Left lung (tissue), 10 donors: ENCODE results near the gene TNK1. TPM values are rescaled to one million over a fixed set of nuclear protein-coding genes. Genes with fewer than 3 reads are reported as not detected.

ENCODE experiments used
- ATAC-seq: fragments of 200-7000 bp; cut with Tn5 transposase; one replicate; pipeline ENCODE4 v1.9.1; 2020; ENCODE audit warnings: moderate library complexity
- DNase-seq, 4 donors: peaks; one replicate each; pipeline ENCODE4 v3.0.0-alpha.2; 2013 to 2020
- H3K27ac ChIP-seq, 2 donors: fragments of 200-600 bp; sonication (generic) in 1 of 2; one replicate each; pipeline versions ENCODE4 v1.5.0 to v1.8.0; 2020 to 2021
- H3K27me3 ChIP-seq, 2 donors: fragments of 200-600 bp; sonication (generic) in 1 of 2; one replicate each; pipeline versions ENCODE4 v1.5.0 to v1.8.0; 2020 to 2021
- H3K36me3 ChIP-seq, 2 donors: fragments of 200-600 bp; sonication (generic) in 1 of 2; one replicate each; pipeline versions ENCODE4 v1.5.0 to v1.8.0; 2020 to 2021
- H3K4me1 ChIP-seq, 2 donors: fragments of 200-600 bp; one replicate each; pipeline ENCODE4 v1.8.0; 2021
- H3K4me3 ChIP-seq, 2 donors: fragments of 200-600 bp; sonication (generic) in 1 of 2; one replicate each; pipeline versions ENCODE4 v1.5.0 to v1.8.0; 2020 to 2021; ENCODE audit warnings: mild to moderate bottlenecking in 1 of 2
- H3K9me3 ChIP-seq, 2 donors: fragments of 200-600 bp; sonication (generic) in 1 of 2; one replicate each; pipeline versions ENCODE4 v1.5.0 to v1.8.0; 2020 to 2021
- CTCF ChIP-seq, 2 donors: fragments of 200-600 bp; sonication (generic) in 1 of 2; IDR thresholded peaks; one replicate each; pipeline versions ENCODE4 v1.5.0 to v1.8.0; 2021; ENCODE audit warnings: antibody characterized with exemption in 2 of 2
- intact Hi-C, 2 donors: fragments of 100-400 bp; cut with DNase I; formaldehyde crosslinking; loops; one replicate each; pipeline versions ENCODE4 v1.11.2 to v1.14.2; 2022
- polyA plus RNA-seq, 6 donors: library from polyadenylated mRNA; unstranded; fragments of 120-200 nt; gene quantifications; one replicate each; pipeline ENCODE4 v1.2.1, GENCODE V29; 2013; ENCODE audit not compliant: insufficient read length in 6 of 6
- total RNA-seq, 2 donors: library from RNA; stranded (reverse); fragmentation: NEBNext Ultra II Directional; extraction: Animal tissue kit (Norgen Biotek cat#: 25700); gene quantifications; one replicate each; pipeline ENCODE4 v1.2.1, GENCODE V29; 2021
- donor health status: DM: no; HTN: yes; CAD: no.
- donor health status: DM: no; HTN: no; CAD: no.

TNK1 gene
- total and polyA plus RNA-seq, 8 donors = 5.3 to 8.7 (median 6.3) TPM

GRCh38 chr17:7383371-7383741, 2.5 kb downstream of the TNK1 start:
- TF ChIP-seq CTCF (IDR thresholded peaks at IDR 0.05) = no peak
- intact Hi-C loops = no loop called here
- peaks cover 7 to 36% of the 10 kb centered on the region in 2 donors for H3K4me1 ChIP-seq
- no peaks in the 10 kb centered on the region for H3K9me3 ChIP-seq
- H3K27ac ChIP-seq = no peak overlapping the region
- H3K27me3 ChIP-seq = peaks cover 3 to 55% of the 10 kb centered on the region in 2 donors
- H3K36me3 ChIP-seq = peaks cover 0 to 18% of the 10 kb centered on the region in 2 donors
- DNase-seq (no peak), ATAC-seq (no peak)
- no peak overlapping the region for H3K4me3 ChIP-seq

GRCh38 chr17:7383742-7384488, 3.0 kb downstream of the TNK1 start:
- no peak for TF ChIP-seq CTCF (IDR thresholded peaks at IDR 0.05)
- ATAC-seq (peak; percentile 34), DNase-seq (peak in 3 of 4 donors; percentile 42 to 86 (median 69))
- H3K4me1 ChIP-seq = peaks cover 7 to 36% of the 10 kb centered on the region in 2 donors
- H3K36me3 ChIP-seq = peaks cover 0 to 23% of the 10 kb centered on the region in 2 donors
- H3K4me3 ChIP-seq = peak overlapping the region; percentile 22 to 36
- peak overlapping the region in 1 of 2 donors; percentile 41 for H3K27ac ChIP-seq
- H3K27me3 ChIP-seq = peaks cover 3 to 55% of the 10 kb centered on the region in 2 donors
- H3K9me3 ChIP-seq = no peaks in the 10 kb centered on the region
- intact Hi-C loops = no loop called here

DNA sequence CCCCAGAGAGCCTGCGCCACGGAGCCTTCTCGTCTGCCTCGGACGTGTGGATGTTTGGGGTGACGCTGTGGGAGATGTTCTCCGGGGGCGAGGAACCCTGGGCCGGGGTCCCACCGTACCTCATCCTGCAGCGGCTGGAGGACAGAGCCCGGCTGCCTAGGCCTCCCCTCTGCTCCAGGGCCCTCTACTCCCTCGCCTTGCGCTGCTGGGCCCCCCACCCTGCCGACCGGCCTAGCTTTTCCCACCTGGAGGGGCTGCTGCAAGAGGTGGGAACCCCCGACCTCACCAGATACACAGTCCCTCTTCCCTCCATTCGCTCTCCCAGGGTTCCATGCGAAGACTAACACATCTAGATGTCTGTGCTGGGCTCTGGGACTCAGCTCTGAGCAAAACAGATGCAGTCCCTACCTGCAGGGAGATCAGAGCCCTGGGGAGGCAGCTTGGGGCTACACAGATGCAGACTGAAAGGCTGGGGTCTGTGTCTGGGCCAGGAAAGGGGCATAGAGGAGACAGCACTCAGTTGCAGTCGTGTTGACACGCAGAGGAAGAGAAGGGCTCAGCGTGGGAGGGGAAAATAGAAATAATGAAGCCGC, 3.7 kb downstream of the TNK1 start:
- Histone ChIP-seq H3K4me1 (peaks cover 7 to 36% of the 10 kb centered on the region in 2 donors), H3K27ac (peak overlapping the region in 1 of 2 donors; percentile 41), H3K27me3 (peaks cover 3 to 54% of the 10 kb centered on the region in 2 donors), H3K36me3 (peaks cover 0 to 30% of the 10 kb centered on the region in 2 donors), H3K9me3 (no peaks in the 10 kb centered on the region), H3K4me3 (peak overlapping the region in 1 of 2 donors; percentile 36)
- intact Hi-C loops = no loop called here
- DNase-seq (no peak), ATAC-seq (no peak)
- no peak for TF ChIP-seq CTCF (IDR thresholded peaks at IDR 0.05)

DNA sequence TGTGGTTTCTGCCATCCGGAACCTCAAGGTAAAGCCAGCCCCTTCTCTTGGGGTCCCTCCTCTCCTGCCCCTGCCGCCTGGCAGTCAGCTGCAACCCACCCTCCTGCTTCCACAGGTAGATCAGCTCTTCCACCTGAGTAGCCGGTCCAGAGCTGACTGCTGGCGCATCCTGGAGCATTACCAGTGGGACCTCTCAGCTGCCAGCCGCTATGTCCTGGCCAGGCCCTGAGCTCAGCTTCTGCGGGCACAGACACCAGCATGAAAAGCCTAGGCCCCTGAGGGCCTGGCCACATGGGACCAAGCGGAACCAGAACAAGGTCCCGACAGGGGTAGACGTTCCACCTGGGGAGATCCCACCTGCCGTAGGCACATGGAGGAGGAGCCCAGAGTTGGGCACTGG, 8.0 kb downstream of the TNK1 start:
- Histone ChIP-seq H3K27me3 (peaks cover 0 to 11% of the 10 kb centered on the region in 2 donors), H3K4me1 (peaks cover 0 to 22% of the 10 kb centered on the region in 2 donors), H3K4me3 (no peak overlapping the region), H3K36me3 (peaks cover 0 to 53% of the 10 kb centered on the region in 2 donors), H3K9me3 (no peaks in the 10 kb centered on the region), H3K27ac (no peak overlapping the region)
- intact Hi-C loops = no loop called here
- ATAC-seq (no peak), DNase-seq (peak in 1 of 4 donors; percentile 59)
- no peak for TF ChIP-seq CTCF (IDR thresholded peaks at IDR 0.05)
